NCI-H345 treated with DMSO at 0.1 percent for 48 hours (cell line): ENCODE results near the gene LBP.
"Not testable (repeated sequence)": the region's sequence is repeated elsewhere in the genome, so short reads cannot be mapped to it uniquely, and the experiment has no call there.

Source experiments
- DNase-seq: peaks from one replicate; lab custom pipeline; 2025; ENCODE audit not compliant: unreplicated experiment; lab: John Stamatoyannopoulos, UW

Gene LBP

GRCh38 chr20:38320221-38320620 lies 26.1 kb upstream of the LBP start:
- no peak for DNase-seq

GRCh38 chr20:38321959-38322598 lies 24.2 kb upstream of the LBP start:
- no peak for DNase-seq

- no peak for DNase-seq
Measured at GRCh38 chr20:38324159-38324558, 22.1 kb upstream of the LBP start.

- DNase-seq, result no peak
Measured at GRCh38 chr20:38325167-38325566, 21.1 kb upstream of the LBP start.

- DNase-seq, result no peak
Measured at GRCh38 chr20:38325905-38326304, 20.4 kb upstream of the LBP start.

GRCh38 chr20:38326309-38326708 lies 20.0 kb upstream of the LBP start:
- no peak for DNase-seq

- no peak for DNase-seq
Measured at GRCh38 chr20:38330638-38331037, 15.6 kb upstream of the LBP start.

GRCh38 chr20:38331245-38331644 lies 15.0 kb upstream of the LBP start:
- DNase-seq, result no peak

- no peak for DNase-seq
Measured at GRCh38 chr20:38331814-38332213, 14.5 kb upstream of the LBP start.

GRCh38 chr20:38334016-38334415 lies 12.3 kb upstream of the LBP start:
- no peak for DNase-seq

- DNase-seq, result no peak
Measured at GRCh38 chr20:38336726-38337125, 9.6 kb upstream of the LBP start.

- DNase-seq, result no peak
Measured at GRCh38 chr20:38337561-38338140, 8.6 kb upstream of the LBP start.

- no peak for DNase-seq
Measured at GRCh38 chr20:38338849-38339520, 7.3 kb upstream of the LBP start.

GRCh38 chr20:38339521-38339896 lies 6.8 kb upstream of the LBP start:
- DNase-seq, result not testable (repeated sequence)

GRCh38 chr20:38339997-38340396 lies 6.3 kb upstream of the LBP start:
- DNase-seq, result no peak

GRCh38 chr20:38340693-38341092 lies 5.6 kb upstream of the LBP start:
- DNase-seq, result no peak

GRCh38 chr20:38342216-38342615 lies 4.1 kb upstream of the LBP start:
- no peak for DNase-seq

- no peak for DNase-seq
Measured at GRCh38 chr20:38342713-38343310, 3.5 kb upstream of the LBP start.

GRCh38 chr20:38343311-38344106 lies 2.8 kb upstream of the LBP start:
- DNase-seq, result no peak

- DNase-seq, result no peak
Measured at GRCh38 chr20:38344107-38344701, 2.1 kb upstream of the LBP start.

GRCh38 chr20:38345643-38346042 lies 639 bp upstream of the LBP start:
- no peak for DNase-seq
